ENCODE measurements around the gene COX4I1. TPM values are rescaled to one million over a fixed set of nuclear protein-coding genes. Genes with fewer than 3 reads are reported as not detected.

Gene COX4I1
- total and polyA plus RNA-seq, 9 of the 15 experiments (the other 6 are each of a cell fraction or from before 2014, with no cell fraction given) = 651 to 2,356 (median 1,032) TPM

DNA sequence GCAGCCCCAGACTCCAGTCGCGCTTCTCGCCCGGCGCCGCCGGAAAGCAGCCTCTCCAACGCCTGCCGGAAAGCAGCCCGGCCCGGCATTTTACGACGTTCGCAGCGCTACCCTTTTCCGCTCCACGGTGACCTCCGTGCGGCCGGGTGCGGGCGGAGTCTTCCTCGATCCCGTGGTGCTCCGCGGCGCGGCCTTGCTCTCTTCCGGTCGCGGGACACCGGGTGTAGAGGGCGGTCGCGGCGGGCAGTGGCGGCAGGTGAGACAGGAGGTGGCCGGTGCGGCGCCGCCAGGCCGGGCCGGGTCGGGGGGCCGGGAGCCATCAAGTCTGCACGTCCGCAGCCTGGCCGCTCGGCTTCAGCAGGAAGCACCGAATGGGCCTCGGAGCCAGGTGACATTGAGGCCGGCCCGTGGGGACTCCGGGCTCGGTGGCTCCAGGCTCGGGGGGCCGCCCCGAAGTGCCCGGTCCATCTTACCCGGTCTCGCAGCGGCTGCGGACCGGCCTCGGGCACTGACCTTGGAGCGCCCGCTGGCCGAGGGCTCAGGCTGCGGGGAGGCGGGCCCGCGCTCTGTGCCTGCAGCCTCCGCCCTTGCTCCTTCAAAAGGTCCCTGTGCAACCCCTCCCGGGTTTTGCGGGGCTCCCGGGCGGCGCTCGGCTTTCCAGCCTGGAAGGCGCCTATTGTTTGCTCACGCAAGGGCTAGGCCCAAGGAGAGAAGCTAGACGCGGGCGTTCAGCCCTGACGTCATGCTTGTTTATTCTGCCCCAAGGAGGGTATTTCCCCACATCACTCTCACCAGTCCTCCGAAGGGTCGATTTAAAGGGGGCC is at the start of gene COX4I1, which contains the start of gene EMC8 (continued):
- TF ChIP-seq ZBTB49 (CRISPR knock-in tag; IDR thresholded peaks at IDR 0.05; ENCODE audit: borderline replicate concordance) (peak; percentile 55; the same call in 1 of the 2 replicates), ELF4 (CRISPR knock-in tag; IDR thresholded peaks at IDR 0.05) (no peak), PHB2 (IDR thresholded peaks at IDR 0.05; ENCODE audit: low read depth) (no peak), PTBP1 (IDR thresholded peaks at IDR 0.05; ENCODE audit: low read depth, low read length) (no peak), SMARCC2 (IDR thresholded peaks at IDR 0.05; ENCODE audit: low read depth) (no peak), SFPQ (IDR thresholded peaks at IDR 0.05; ENCODE audit: low read depth, low read length) (no peak), BRCA1 (IDR thresholded peaks at IDR 0.05) (no peak), BRCA1 (CRISPR knock-in tag; IDR thresholded peaks at IDR 0.05) (no peak), NBN (IDR thresholded peaks at IDR 0.05; ENCODE audit: low read depth) (no peak), ZNF146 (CRISPR knock-in tag; IDR thresholded peaks at IDR 0.05; ENCODE audit: unreplicated experiment) (no peak), ATF7 (IDR thresholded peaks at IDR 0.05) (peak; percentile 90), SNRNP70 (optimal IDR thresholded peaks at IDR 0.05; ENCODE audit: low read depth, low read length) (no peak), DPF2 (IDR thresholded peaks at IDR 0.05) (no peak; the same call in 1 of the 2 replicates)
- TF ChIP-seq, protein P1, sequence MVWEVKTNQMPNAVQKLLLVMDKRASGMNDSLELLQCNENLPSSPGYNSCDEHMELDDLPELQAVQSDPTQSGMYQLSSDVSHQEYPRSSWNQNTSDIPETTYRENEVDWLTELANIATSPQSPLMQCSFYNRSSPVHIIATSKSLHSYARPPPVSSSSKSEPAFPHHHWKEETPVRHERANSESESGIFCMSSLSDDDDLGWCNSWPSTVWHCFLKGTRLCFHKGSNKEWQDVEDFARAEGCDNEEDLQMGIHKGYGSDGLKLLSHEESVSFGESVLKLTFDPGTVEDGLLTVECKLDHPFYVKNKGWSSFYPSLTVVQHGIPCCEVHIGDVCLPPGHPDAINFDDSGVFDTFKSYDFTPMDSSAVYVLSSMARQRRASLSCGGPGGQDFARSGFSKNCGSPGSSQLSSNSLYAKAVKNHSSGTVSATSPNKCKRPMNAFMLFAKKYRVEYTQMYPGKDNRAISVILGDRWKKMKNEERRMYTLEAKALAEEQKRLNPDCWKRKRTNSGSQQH (CRISPR knock-in tag; IDR thresholded peaks at IDR 0.05) = no peak
- TF ChIP-seq, protein P2, sequence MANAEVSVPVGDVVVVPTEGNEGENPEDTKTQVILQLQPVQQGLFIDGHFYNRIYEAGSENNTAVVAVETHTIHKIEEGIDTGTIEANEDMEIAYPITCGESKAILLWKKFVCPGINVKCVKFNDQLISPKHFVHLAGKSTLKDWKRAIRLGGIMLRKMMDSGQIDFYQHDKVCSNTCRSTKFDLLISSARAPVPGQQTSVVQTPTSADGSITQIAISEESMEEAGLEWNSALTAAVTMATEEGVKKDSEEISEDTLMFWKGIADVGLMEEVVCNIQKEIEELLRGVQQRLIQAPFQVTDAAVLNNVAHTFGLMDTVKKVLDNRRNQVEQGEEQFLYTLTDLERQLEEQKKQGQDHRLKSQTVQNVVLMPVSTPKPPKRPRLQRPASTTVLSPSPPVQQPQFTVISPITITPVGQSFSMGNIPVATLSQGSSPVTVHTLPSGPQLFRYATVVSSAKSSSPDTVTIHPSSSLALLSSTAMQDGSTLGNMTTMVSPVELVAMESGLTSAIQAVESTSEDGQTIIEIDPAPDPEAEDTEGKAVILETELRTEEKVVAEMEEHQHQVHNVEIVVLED (CRISPR knock-in tag; IDR thresholded peaks at IDR 0.05) = peak; percentile 69
